NCI-H2081 (cell line): ENCODE measurements around the gene CLN5.

Experiments used
- DNase-seq, 2 experiments: peaks; one replicate each; lab custom pipeline; 2025; lab: John Stamatoyannopoulos, UW

Gene CLN5

GRCh38 chr13:77016888-77017623 lies 25.2 kb downstream of the CLN5 start:
- no peak for DNase-seq

GRCh38 chr13:77019756-77020155 lies 27.9 kb downstream of the CLN5 start:
- no peak for DNase-seq

- no peak for DNase-seq
These were observed 30.5 kb downstream of the CLN5 start for GRCh38 chr13:77022341-77022740.

DNA sequence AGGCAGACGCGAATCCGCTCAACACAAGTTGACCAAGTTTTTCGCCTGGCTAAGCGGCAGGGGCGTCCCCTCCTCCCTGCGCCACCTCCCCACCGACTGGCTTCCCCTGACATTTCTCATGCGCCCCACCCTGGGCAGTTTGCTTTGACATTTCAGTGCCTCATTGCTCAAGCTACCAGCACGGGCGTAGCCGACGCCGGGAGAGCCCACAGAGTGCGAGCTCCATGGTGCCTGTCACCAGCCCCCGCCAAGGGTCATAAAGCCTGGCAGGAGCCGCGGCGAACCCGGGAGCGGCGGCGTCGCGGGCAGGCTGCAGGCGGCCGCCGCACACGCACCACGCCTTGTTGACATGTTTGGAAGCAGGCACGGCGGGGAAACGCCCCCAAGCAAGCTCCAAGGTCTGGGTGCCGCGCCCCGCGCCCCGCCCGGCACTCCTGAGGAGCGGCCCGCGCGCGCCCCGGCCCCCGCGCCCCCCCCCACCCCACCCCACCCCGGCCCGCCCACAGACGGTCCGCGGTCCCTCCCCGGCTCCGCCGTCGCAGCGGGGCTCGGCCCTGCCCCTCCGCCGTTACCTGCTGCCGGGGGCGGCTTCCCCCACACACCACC lies 34.5 kb downstream of the CLN5 start:
- peak; percentile 52 to 71 for DNase-seq

GRCh38 chr13:77026861-77027621 lies 35.2 kb downstream of the CLN5 start, which contains the start of gene FBXL3:
Gene FBXL3, minus strand, starts transcription at chr13:77027159. Its CDS starts 5,299 bp downstream, at chr13:77021860.
- DNase-seq, result peak; percentile 71 to 83

- no peak for DNase-seq
These were observed 36.3 kb downstream of the CLN5 start for GRCh38 chr13:77028202-77028601.

GRCh38 chr13:77029436-77029835 lies 37.6 kb downstream of the CLN5 start:
- no peak for DNase-seq

DNA sequence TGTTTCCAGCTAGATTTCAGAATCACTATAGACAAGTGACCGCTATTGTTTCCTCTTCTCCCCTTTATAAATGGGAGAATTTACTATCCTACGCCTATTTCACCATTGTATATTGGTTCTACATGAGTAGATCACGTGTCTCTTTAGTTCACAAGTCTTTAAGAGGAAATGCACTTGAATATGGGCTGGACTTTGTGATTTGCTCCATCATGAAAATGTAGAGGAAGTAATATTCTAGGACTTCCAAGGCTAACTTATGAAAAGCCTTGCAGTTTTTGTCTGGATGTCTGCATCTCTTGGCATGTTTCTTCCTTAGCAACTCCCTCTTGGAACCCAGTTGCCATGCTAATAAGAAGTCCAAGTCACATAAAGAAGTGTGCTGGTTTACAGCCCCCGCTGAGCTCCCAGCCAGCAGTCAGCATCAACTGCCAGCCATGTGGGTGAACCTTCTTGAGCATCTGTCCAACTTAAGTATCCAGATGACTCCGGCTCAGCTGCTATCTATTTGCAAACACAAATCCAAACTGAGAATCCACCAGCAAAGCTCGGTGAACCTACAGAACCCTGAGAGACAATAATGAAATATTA lies 39.9 kb downstream of the CLN5 start:
- no peak for DNase-seq

DNA sequence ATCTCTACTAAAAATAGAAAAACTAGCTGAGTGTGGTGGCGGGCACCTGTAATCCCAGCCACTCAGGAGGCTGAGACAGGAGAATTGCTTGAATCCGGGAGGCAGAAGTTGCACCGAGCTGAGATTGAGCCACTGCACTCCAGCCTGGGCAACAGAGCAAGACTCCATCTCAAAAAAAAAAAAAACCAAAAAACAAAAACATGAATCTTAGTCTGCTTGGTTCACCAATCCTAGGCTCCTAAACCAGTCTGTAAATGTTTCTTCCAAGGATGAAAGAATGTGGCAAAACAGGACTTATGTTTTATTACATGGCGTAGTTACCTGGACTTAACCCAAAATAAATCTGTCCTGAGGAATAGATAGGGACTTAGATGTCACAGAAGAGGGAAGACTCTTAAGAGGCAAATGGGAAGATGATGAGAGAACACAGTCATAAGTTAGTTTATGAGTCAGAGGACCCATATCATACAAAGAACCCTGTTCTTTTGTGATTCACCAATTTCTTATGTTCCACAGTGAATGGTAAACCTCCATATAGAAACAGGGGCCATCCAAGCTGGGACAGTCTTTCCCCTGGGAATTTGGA lies 41.9 kb downstream of the CLN5 start:
- DNase-seq, result no peak

DNA sequence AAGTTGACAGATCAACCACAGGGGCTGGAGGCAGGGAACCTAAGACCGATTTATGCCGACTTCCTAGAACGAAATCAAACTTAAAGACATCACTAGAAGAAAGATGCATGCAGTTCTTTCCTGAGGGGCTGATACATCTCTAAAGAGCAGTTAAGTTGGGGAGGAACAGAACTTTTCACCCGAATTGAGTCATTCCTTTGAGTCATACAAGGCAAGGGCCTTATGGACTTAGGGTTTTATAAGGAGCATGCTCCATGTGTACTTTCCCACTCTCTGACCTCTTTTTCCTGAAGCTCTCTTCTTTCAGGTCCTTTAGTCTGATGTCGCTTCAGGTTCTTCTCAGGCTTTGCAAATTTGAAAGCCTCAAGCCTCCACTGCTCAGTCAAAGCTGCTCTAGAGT lies 43.0 kb downstream of the CLN5 start:
- DNase-seq, result no peak

GRCh38 chr13:77036279-77036678 lies 44.4 kb downstream of the CLN5 start:
- DNase-seq, result no peak

DNA sequence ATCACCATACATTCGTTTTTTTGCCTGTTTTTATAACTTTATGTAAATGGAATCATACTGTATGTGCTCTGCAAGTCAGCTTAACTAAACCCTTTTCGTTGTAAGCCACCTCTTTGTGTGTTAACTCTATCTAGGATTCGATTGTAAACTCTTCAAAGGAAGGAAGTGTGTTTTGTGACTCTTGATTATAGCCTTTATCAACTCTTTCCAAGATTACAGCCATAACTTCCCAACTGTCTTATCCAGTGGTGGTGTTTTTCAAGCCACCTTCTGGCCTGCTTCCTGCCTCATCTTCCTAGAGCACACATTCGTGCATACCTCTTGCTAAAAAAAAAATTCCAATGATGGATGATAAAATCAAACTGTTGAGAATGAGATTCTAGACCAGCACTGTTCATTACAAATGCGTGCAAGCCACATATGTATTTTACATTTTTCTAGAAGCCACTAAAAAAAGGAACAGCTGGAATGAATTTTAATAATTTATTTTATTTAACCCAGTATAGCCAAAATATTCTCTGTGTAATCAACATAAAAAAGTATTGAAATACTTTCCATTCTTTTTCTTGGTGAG lies 47.1 kb downstream of the CLN5 start:
- no peak for DNase-seq

DNA sequence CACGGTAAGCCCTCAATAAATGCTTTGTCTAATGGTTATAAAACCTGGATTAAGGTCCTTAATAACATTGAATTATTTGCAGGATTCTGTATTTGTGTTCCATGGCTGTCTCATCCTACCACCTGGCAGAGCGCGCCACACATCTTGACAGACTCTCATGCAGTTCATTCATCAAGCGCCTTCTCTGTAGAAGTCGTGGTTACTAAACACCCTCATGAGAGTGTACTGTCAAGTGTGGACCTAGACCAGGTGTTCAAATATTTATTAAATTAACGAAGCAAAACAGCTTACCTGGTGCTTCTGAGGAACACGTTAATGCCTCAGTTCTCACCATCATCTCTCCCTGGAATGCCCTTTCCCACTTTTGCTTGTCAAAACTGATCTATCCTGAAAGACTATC lies 48.2 kb downstream of the CLN5 start:
- DNase-seq, result peak in 1 of 2 experiments; percentile 6

GRCh38 chr13:77040835-77041234 lies 49.0 kb downstream of the CLN5 start:
- DNase-seq, result no peak

- no peak for DNase-seq
These were observed 50.8 kb downstream of the CLN5 start for GRCh38 chr13:77042566-77043177.

- no peak for DNase-seq
These were observed 55.9 kb downstream of the CLN5 start for GRCh38 chr13:77047649-77048343.

DNA sequence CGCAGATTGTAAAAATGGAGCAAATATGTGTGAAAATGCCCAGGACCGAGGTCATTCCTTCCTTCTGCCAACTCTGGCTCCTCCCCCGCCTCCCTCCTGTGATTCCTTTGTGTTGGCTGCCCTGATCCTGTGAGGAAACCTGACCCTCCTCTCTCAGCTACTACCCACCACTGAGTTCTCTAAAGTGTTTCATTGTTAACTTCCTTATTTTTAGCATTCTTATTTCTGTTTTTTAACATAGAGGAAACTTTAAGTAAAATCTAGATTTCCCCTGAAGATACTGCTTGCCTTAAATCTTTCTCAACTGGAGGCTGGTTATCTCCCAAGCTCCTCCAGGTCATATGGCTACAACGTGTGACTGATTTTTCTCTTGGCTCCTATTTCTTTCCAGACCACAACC lies 56.8 kb downstream of the CLN5 start:
- DNase-seq, result no peak

DNA sequence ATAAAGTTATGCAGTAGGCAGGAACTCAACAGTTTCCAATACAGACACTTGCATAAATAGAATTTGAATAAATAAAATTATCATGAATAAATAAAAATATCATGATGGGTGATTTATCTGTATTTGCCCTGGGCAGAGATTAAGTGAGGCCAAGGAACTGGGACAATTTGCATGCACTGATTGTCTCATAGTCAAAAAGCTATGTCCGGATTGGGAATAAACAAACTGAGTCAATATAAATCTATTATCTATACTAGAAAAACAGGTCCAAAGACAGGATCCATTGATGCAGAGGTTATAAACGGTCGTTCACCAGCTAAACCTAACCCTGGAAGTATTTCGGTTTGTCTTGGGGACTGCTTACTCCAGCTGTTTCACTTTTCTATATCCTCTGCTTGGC lies 61.3 kb downstream of the CLN5 start:
- DNase-seq, result no peak
